A549 (cell line): Measurements from ENCODE around the gene PICK1. TPM values are rescaled to one million over a fixed set of nuclear protein-coding genes. Genes with fewer than 3 reads are reported as not detected.

Experiments used
- ATAC-seq, 2 experiments: fragments of 200-7000 bp in 1 of 2; fragments of >200 bp in 1 of 2; cut with Nextera tagmentation in 1 of 2; cut with Tn5 transposase in 1 of 2; 3 replicates each; pipeline versions ENCODE4 v1.8.0 to v1.9.1; 2018 to 2020; ENCODE audit warnings: mild to moderate bottlenecking in 1 of 2, moderate library complexity in 1 of 2
- CTCF ChIA-PET: fragments of 300-600 bp; sonication (Branson Sonifier 250); formaldehyde crosslinking; extraction: SDS; loops from one replicate; lab custom pipeline; 2021; ENCODE audit warnings: antibody characterized with exemption, inconsistent platforms; lab: Yijun Ruan, JAX
- POLR2A ChIA-PET: fragments of 350-600 bp; formaldehyde crosslinking; extraction: SDS; loops from one replicate; lab custom pipeline; 2021; ENCODE audit warnings: antibody characterized with exemption, inconsistent platforms; lab: Yijun Ruan, JAX
- DNase-seq, 2 experiments: peaks; one replicate each; pipeline versions ENCODE4 v3.0.0 to v3.0.0-alpha.2; 2011 to 2016; ENCODE audit warnings: low read depth in 1 of 2, low spot score in 1 of 2
- FAIRE-seq: peaks from 2 replicates; lab custom pipeline; 2011; peaks lifted over from hg19 to GRCh38; lab: Jason Lieb, UNC
- H3K27ac ChIP-seq, 2 experiments: fragments of >200 bp; sonication (Bioruptor Twin); formaldehyde crosslinking; 3 replicates each; pipeline ENCODE4 v1.5.1; 2016 to 2017
- H3K4me1 ChIP-seq: fragments of >200 bp; sonication (Bioruptor Twin); formaldehyde crosslinking; 3 replicates; pipeline ENCODE4 v1.6.1; 2016
- H3K4me2 ChIP-seq: fragments of >200 bp; sonication (Bioruptor Twin); formaldehyde crosslinking; 3 replicates; pipeline ENCODE4 v1.6.1; 2016
- H3K4me3 ChIP-seq: fragments of >200 bp; sonication (Bioruptor Twin); formaldehyde crosslinking; 3 replicates; pipeline ENCODE4 v1.5.1; 2016
- H3K9me3 ChIP-seq: fragments of >200 bp; sonication (Bioruptor Twin); formaldehyde crosslinking; 3 replicates; pipeline ENCODE4 v1.6.1; 2016
- BCL3 ChIP-seq: fragments of >200 bp; sonication (Bioruptor Twin); formaldehyde crosslinking; IDR thresholded peaks from 3 replicates; pipeline ENCODE4 v1.6.1; 2016
- CEBPB ChIP-seq, 2 experiments: fragments of >200 bp in 1 of 2; sonication (Bioruptor Twin) in 1 of 2; formaldehyde crosslinking in 1 of 2; IDR thresholded peaks; 2 replicates each; pipeline ENCODE4 v1.6.1; 2012 to 2016
- CHD4 ChIP-seq: fragments of 200-600 bp; sonication (generic); IDR thresholded peaks from 2 replicates; pipeline ENCODE4 v1.6.1; 2016; ENCODE audit warnings: antibody characterized with exemption, mild to moderate bottlenecking, borderline replicate concordance
- HDAC2 ChIP-seq: fragments of 200-600 bp; sonication (generic); IDR thresholded peaks from 2 replicates; pipeline ENCODE4 v1.6.1; 2016
- HEYL ChIP-seq: fragments of 250-450 bp; sonication (Bioruptor Pico); IDR thresholded peaks from 2 replicates; pipeline ENCODE4 v1.8.0; 2021; ENCODE audit warnings: mild to moderate bottlenecking, moderate library complexity
- HMGXB4 ChIP-seq: fragments of 250-450 bp; sonication (Bioruptor Pico); IDR thresholded peaks from 2 replicates; pipeline ENCODE4 v1.5.0; 2021; ENCODE audit warnings: mild to moderate bottlenecking, moderate library complexity, borderline replicate concordance
- HOXA7 ChIP-seq: fragments of 250-450 bp; sonication (Bioruptor Pico); IDR thresholded peaks from 2 replicates; pipeline ENCODE4 v1.5.0; 2020; ENCODE audit warnings: mild to moderate bottlenecking, moderate library complexity
- JUNB ChIP-seq: fragments of >200 bp; sonication (Bioruptor Twin); formaldehyde crosslinking; IDR thresholded peaks from 2 replicates; pipeline ENCODE4 v1.6.1; 2016
- KDM5A ChIP-seq: fragments of 200-600 bp; sonication (generic); IDR thresholded peaks from 2 replicates; pipeline ENCODE4 v1.6.1; 2016; ENCODE audit warnings: antibody characterized with exemption, mild to moderate bottlenecking
- MAZ ChIP-seq: fragments of 150-350 bp; IDR thresholded peaks from 2 replicates; pipeline ENCODE4 v1.6.1; 2014; ENCODE audit warnings: antibody characterized with exemption, low read depth, low read length, borderline replicate concordance
- NPAS2 ChIP-seq: fragments of 250-450 bp; sonication (Bioruptor Pico); IDR thresholded peaks from 2 replicates; pipeline ENCODE4 v1.8.0; 2022; ENCODE audit warnings: mild to moderate bottlenecking, moderate library complexity, borderline replicate concordance
- POLR2A ChIP-seq: IDR thresholded peaks from 2 replicates; pipeline ENCODE4 v1.6.1; 2012; ENCODE audit warnings: mild to moderate bottlenecking, low read length
- TFCP2L1 ChIP-seq: fragments of 250-450 bp; sonication (Bioruptor Pico); IDR thresholded peaks from 2 replicates; pipeline ENCODE4 v1.5.0; 2021; ENCODE audit warnings: mild to moderate bottlenecking
- TP53 ChIP-seq: fragments of 250-450 bp; sonication (Bioruptor Pico); IDR thresholded peaks from 2 replicates; pipeline ENCODE4 v1.5.0; 2021; ENCODE audit warnings: mild to moderate bottlenecking, moderate library complexity
- ZNF302 ChIP-seq: fragments of 250-450 bp; sonication (Bioruptor Pico); IDR thresholded peaks from 2 replicates; pipeline ENCODE4 v1.9.0; 2021; ENCODE audit warnings: inconsistent platforms, mild to moderate bottlenecking, moderate library complexity
- WGBS: methylation state at CpG from one replicate; pipeline ENCODE4 v1.1.6; 2017; ENCODE audit errors: missing lambda C conversion rate; 5-methylcytosine and 5-hydroxymethylcytosine counted together
- polyA plus RNA-seq, 4 experiments: library from polyadenylated mRNA; depleted of rRNA in 3 of 4; stranded (reverse); fragments of >200 nt; fragmentation: RNase III in 1 of 4; extraction: RNeasy Plus Mini Kit Qiagen cat#74134 plus additional on column Dnase treatment in 1 of 4; gene quantifications; 2 replicates in 3 of 4; 3 replicates in 1 of 4; pipeline ENCODE4 v1.2.3, GENCODE V29; 2011 to 2017
- TF ChIP-seq, protein P1 (sequence below): fragments of 150-350 bp; IDR thresholded peaks from 2 replicates; pipeline ENCODE4 v1.6.1; 2014; ENCODE audit warnings: low read depth, mild to moderate bottlenecking, low read length
- TF ChIP-seq, protein P2 (sequence below): IDR thresholded peaks from 2 replicates; pipeline ENCODE4 v1.6.1; 2012; ENCODE audit warnings: low read depth, borderline replicate concordance
- TF ChIP-seq, protein P3 (sequence below): fragments of >200 bp; sonication (Bioruptor Twin); formaldehyde crosslinking; IDR thresholded peaks from 2 replicates; pipeline ENCODE4 v1.6.1; 2016

Gene PICK1
- polyA plus RNA-seq, 2 of the 4 experiments (the other 2 are of a cell fraction): 15.6 to 17.8 TPM

- Histone ChIP-seq H3K4me1 (no peaks in the 10 kb centered on the region), H3K9me3 (no peaks in the 10 kb centered on the region), H3K4me2 (no peak overlapping the region), H3K4me3 (no peak overlapping the region), H3K27ac (no peak overlapping the region)
- POLR2A ChIA-PET: interaction anchor here (1.0 kb wide), 1 partner anchor 17 kb away, joined by 4 read pairs; no protein-coding TSS in a partner anchor
- TF ChIP-seq NPAS2 (CRISPR knock-in tag): no peak
- TF ChIP-seq CEBPB (IDR thresholded peaks at IDR 0.05): no peak
- no peak for TF ChIP-seq KDM5A
- CTCF ChIA-PET: interaction anchor here (0.5 to 1.2 kb wide), 3 partner anchors 25 to 904 kb away, joined by 3 to 4 read pairs (median 3); no protein-coding TSS in a partner anchor
- ATAC-seq (no peak), FAIRE-seq (no peak), DNase-seq (no peak)
- 96% methylated on average over 9 of the region's 34 CpGs for WGBS
Observed at GRCh38 chr22:38089474-38089851, 32.3 kb downstream of the PICK1 start.

DNA sequence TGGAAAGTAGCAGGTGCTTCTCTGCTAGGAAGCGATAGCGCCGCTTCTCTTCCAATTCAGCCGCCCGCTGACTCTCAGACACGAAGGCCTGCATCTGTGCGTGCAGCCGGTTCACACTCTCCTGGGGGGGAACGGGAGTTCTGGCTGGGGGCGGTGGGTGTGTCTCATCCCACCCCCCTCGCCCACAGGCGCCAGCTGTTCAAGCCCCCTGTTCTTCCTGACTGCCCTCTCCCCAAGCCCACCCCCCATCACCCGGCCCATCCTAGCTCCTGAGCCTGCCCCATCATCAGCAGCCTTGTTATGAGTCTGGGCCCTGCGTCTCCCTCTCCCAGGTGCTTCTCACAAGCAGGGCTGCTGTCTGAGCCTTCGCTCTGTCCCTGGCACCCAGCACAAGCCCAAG, 39.9 kb downstream of the PICK1 start:
- POLR2A ChIA-PET: no interaction called here
- ATAC-seq: no peak
- DNase-seq: no peak
- CTCF ChIA-PET: no interaction called here
- H3K4me2 ChIP-seq: no peak overlapping the region
- no peak overlapping the region for H3K4me3 ChIP-seq
- 0 out of 3 replicates have a peak, but pooled peaks cover 8% of the 10 kb centered on the region for H3K4me1 ChIP-seq
- TF ChIP-seq CHD4 (no peak), MAZ (no peak), JUNB (no peak), POLR2A (no peak), HMGXB4 (CRISPR knock-in tag) (no peak), HEYL (CRISPR knock-in tag) (no peak), BCL3 (no peak), NPAS2 (CRISPR knock-in tag) (no peak), TP53 (CRISPR knock-in tag) (no peak)
- TF ChIP-seq, protein P1, sequence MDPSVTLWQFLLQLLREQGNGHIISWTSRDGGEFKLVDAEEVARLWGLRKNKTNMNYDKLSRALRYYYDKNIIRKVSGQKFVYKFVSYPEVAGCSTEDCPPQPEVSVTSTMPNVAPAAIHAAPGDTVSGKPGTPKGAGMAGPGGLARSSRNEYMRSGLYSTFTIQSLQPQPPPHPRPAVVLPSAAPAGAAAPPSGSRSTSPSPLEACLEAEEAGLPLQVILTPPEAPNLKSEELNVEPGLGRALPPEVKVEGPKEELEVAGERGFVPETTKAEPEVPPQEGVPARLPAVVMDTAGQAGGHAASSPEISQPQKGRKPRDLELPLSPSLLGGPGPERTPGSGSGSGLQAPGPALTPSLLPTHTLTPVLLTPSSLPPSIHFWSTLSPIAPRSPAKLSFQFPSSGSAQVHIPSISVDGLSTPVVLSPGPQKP: no peak
- TF ChIP-seq, protein P2, sequence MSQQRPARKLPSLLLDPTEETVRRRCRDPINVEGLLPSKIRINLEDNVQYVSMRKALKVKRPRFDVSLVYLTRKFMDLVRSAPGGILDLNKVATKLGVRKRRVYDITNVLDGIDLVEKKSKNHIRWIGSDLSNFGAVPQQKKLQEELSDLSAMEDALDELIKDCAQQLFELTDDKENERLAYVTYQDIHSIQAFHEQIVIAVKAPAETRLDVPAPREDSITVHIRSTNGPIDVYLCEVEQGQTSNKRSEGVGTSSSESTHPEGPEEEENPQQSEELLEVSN: no peak
- TF ChIP-seq, protein P3, sequence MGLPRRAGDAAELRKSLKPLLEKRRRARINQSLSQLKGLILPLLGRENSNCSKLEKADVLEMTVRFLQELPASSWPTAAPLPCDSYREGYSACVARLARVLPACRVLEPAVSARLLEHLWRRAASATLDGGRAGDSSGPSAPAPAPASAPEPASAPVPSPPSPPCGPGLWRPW: no peak
- no peak for FAIRE-seq
- WGBS: over 99% methylated on average over 12 of the region's 15 CpGs
- no peaks in the 10 kb centered on the region for H3K9me3 ChIP-seq
- H3K27ac ChIP-seq: no peak overlapping the region

GRCh38 chr22:38097557-38098409, 40.6 kb downstream of the PICK1 start:
- H3K4me3 ChIP-seq: no peak overlapping the region
- H3K27ac ChIP-seq: no peak overlapping the region
- DNase-seq: no peak
- ChIA-PET CTCF (interaction anchor here (0.5 to 1.8 kb wide), 5 partner anchors 12 to 430 kb away, joined by 3 to 8 read pairs (median 3); partner anchors contain the start of gene MAFF), POLR2A (no interaction called here)
- no peak for FAIRE-seq
- H3K4me2 ChIP-seq: no peak overlapping the region
- WGBS: 68% methylated on average over 19 of the region's 32 CpGs
- TF ChIP-seq HOXA7 (CRISPR knock-in tag): no peak
- no peak for TF ChIP-seq ZNF302 (CRISPR knock-in tag)
- no peak for TF ChIP-seq HDAC2
- no peak for TF ChIP-seq TFCP2L1
- H3K9me3 ChIP-seq: no peaks in the 10 kb centered on the region
- peak in 1 of 2 experiments; percentile 75; a peak in 3 of 6 replicates for ATAC-seq
- H3K4me1 ChIP-seq: 0 out of 3 replicates have a peak, but pooled peaks cover 8% of the 10 kb centered on the region
